Skin epidermis (tissue), 12 donors: Measurements from ENCODE around the gene CASS4.
"Not testable (repeated sequence)": the region's sequence is repeated elsewhere in the genome, so short reads cannot be mapped to it uniquely, and the experiment has no call there.

ENCODE experiments used
- H3K27ac ChIP-seq, 21 experiments: fragments of 200-600 bp; sonication (generic) in 11 of 21; one replicate each; pipeline ENCODE4 v1.5.0; 2020; ENCODE audit warnings: mild to moderate bottlenecking in 3 of 21, inconsistent platforms in 2 of 21, moderate library complexity in 2 of 21
- H3K4me3 ChIP-seq, 7 experiments: fragments of 200-600 bp; sonication (generic) in 2 of 7; one replicate each; pipeline ENCODE4 v1.5.0; 2020; ENCODE audit warnings: inconsistent platforms in 2 of 7, mild to moderate bottlenecking in 2 of 7, moderate library complexity in 1 of 7

Gene CASS4

DNA sequence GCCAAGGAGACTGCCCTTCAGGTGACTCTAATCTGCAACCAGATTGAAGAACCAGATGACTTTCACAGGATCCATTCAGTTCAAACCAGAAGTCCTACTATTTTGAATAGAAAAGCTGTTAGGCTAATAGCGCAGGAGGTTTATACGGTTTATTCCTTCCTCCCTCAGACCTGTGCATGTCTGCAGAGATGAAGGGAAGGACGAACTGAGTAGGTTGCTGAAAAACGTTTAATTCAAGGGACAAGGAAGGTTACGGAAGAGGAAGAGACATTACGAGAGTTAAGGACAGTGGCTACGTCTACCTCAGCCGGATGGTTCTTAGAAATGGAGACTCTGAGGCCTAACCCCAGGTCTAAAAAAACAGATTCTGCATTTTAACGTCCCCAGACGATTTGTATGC lies 21.0 kb upstream of the CASS4 start:
- Histone ChIP-seq H3K27ac (peak overlapping the region in 5 of 21 experiments; percentile 86 to 91 (median 91)), H3K4me3 (peak overlapping the region in 6 of 7 experiments; percentile 51 to 92 (median 78))

DNA sequence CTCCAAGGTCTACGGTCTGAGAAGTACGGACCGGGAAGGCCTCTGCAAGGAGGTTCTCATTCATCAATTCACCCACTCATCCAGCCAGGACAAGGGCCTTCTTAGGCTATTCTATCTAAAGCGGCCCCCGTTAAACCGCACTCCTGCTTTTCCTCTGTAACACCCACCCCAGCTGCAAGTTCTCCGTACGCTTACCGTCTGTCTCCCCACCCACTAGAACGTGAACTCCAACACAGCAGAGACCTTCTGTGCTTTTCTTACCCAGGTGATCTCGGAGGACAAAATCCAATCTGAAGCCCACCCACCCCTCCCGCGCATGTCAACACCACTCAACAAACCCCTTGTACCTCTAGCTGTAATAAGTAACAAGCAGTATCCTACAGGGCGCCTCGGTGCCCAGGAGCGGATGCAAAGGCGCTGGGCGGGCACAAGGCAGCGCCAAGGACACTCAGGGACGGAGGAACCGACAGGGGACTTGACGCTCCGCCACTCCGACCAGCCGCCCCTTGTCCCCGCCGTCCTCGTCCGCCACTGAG lies 20.4 kb upstream of the CASS4 start:
- Histone ChIP-seq H3K27ac (peak overlapping the region in 20 of 21 experiments; percentile 48 to 92 (median 90)), H3K4me3 (peak overlapping the region; percentile 51 to 92 (median 79))

- H3K27ac ChIP-seq = peak within 1 kb of the TSS; percentile 42 to 92 (median 89)
- H3K4me3 ChIP-seq = peak within 1 kb of the TSS; percentile 51 to 92 (median 79)
Observed at GRCh38 chr20:56392132-56392880, 19.8 kb upstream of the CASS4 start, which contains the start of the genes AURKA and CSTF1. Gene AURKA, minus strand, starts transcription at chr20:56392215. Its CDS starts 4,018 bp downstream, at chr20:56388197. Gene CSTF1, plus strand, starts transcription at chr20:56392645. Its CDS starts 2,908 bp downstream, at chr20:56395553.

DNA sequence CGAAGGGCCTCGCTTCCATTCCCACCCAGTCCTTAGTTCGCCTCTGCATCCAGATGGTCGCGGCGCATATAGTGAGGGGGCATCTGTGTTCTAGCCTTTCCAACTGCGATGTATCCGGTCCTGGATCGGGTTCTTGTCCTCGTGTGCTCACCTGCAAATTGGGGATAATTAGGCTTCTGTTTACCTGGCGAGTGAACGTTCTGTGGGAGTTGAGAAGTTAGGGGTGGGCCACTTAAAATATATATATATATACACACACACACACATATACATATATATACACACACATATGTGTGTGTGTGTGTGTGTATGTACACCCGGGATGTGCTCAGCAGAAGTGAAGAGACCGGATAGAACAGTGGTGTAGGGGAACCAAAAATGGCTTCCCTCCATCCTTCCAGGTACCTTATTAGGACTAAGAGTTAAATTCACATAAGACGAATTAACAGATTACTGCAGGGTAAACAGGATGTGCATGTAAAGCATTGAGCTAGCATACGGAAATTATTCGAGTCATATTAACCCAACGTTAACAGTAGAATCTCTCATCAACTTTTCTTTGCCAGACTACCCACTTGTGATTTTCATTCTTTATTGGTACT lies 19.1 kb upstream of the CASS4 start:
- H3K27ac ChIP-seq = peak overlapping the region; percentile 33 to 92 (median 89)

GRCh38 chr20:56393653-56394052 lies 18.4 kb upstream of the CASS4 start:
- peak overlapping the region in 4 of 7 experiments; percentile 51 to 92 (median 78) for H3K4me3 ChIP-seq
- peak overlapping the region in 10 of 21 experiments; percentile 14 to 92 (median 88) for H3K27ac ChIP-seq

More for the DNA sequence above, 19.1 kb upstream of the CASS4 start:
- peak overlapping the region; percentile 51 to 92 (median 79) for H3K4me3 ChIP-seq

DNA sequence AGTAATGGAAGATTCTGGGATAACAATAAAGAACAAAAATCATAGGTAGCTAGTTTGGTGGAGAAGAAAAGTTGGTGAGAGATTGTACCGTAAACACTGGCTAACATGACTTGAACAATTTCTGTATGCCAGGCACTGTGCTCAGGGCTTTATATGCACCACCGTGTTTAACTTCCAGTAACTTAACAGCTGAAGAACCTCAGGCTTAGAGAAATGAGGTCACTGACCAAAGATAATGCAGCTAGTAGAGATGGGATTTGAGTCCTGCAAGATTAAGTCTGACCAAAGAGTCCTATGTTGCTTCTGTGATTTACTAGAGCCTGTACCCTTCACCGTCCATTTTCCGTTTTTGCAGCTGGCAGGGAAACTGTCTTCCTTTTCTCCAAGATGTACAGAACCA lies 16.9 kb upstream of the CASS4 start:
- no peak overlapping the region for H3K4me3 ChIP-seq
- H3K27ac ChIP-seq = no peak overlapping the region

- H3K4me3 ChIP-seq = no peak overlapping the region
- H3K27ac ChIP-seq = peak overlapping the region in 1 of 21 experiments; percentile 1
Observed at GRCh38 chr20:56400001-56400640, 11.9 kb upstream of the CASS4 start.

GRCh38 chr20:56403465-56403864 lies 8.6 kb upstream of the CASS4 start:
- H3K27ac ChIP-seq = no peak overlapping the region
- no peak overlapping the region for H3K4me3 ChIP-seq

GRCh38 chr20:56405356-56405755 lies 6.7 kb upstream of the CASS4 start:
- not testable (repeated sequence) for H3K27ac ChIP-seq, H3K4me3 ChIP-seq

DNA sequence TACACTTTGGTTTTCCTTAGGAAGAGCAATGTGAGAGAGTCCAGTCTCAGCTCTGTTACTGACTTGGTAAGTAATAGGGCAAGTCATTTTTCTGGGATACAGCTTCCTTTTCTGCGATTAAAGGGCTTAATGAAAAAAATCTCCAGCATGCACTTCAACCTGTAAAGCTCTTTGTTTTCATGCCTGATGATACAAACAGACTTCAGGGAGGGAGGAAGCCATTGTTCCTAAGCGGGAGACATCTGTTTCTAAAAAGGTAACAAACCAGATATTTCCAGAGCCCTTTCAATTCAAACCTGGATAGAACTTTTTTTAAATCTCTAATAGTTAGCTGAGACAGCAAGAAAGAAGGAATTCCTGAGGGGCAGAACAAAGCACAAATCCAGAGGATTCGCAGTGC lies 5.2 kb upstream of the CASS4 start:
- no peak overlapping the region for H3K27ac ChIP-seq
- H3K4me3 ChIP-seq = no peak overlapping the region

DNA sequence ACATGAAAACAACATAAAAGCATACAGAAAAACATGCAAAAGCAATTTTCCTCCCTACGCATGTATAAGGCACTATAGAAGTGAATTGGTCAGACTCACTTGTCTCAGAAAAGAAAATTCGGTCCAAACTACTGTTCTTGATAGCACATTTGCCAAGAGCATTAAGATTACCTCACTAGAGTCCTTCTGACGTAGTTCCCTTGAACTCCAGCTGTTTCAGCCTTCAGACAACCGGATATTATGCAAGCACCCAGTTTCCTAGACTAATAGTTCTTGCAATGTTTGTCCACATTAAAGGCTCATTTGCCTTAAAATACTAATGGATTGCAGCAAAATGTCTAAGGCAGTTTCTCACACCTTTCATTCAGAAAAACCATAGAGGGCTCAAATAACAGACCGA lies 2.5 kb upstream of the CASS4 start:
- peak overlapping the region in 1 of 21 experiments; percentile 19 for H3K27ac ChIP-seq

GRCh38 chr20:56409956-56410355 lies 2.1 kb upstream of the CASS4 start:
- Histone ChIP-seq H3K4me3 (no peak overlapping the region), H3K27ac (peak overlapping the region in 1 of 21 experiments; percentile 19)

More for the DNA sequence above, 2.5 kb upstream of the CASS4 start:
- H3K4me3 ChIP-seq = no peak overlapping the region

- peak overlapping the region in 18 of 21 experiments; percentile 18 to 85 (median 63) for H3K27ac ChIP-seq
- not testable (repeated sequence) for H3K4me3 ChIP-seq
Observed at GRCh38 chr20:56411287-56411686, 773 bp upstream of the CASS4 start.

DNA sequence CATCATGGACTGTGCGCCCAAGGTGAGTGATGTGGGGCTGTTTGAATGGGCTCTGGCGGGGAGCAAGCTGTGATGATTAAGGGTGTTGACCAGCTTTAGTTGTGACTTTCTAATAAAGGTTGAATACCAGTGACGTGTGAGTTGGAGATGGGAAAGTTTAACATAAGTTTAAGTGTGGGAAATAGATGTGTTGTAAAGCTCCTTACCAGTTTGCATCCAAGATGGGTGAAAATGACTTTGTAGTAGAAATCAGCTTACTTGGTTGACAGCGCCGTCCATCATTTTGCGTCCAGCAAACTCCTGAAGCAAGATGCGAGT lies 372 bp downstream of the CASS4 start:
- peak overlapping the region in 17 of 21 experiments; percentile 18 to 85 (median 63) for H3K27ac ChIP-seq
- peak overlapping the region in 6 of 7 experiments; percentile 6 to 29 (median 15) for H3K4me3 ChIP-seq

DNA sequence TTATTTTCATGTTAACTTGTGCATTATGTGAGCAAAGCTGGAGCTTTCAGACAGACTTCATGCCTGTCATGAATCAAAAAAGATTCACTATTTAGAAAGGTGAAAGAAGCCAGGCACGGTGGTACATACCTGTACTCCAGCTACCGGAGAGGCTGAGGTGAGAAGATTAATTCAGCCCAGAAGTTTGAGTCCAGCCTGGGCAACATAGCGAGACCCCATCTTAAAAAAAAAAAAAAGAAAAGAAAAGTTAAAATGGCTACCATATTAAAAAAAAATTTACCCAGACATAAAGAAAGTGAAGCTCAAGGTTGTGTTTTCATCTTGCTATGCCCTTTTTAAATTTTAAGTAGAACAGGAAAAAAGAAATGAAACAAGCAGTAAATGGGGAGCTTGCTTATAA lies 889 bp downstream of the CASS4 start:
- Histone ChIP-seq H3K27ac (peak overlapping the region in 15 of 21 experiments; percentile 12 to 85 (median 62)), H3K4me3 (peak overlapping the region in 5 of 7 experiments; percentile 11 to 29 (median 17))

GRCh38 chr20:56414842-56415765 lies 3.0 kb downstream of the CASS4 start:
- peak overlapping the region in 3 of 21 experiments; percentile 27 to 40 (median 37) for H3K27ac ChIP-seq
- H3K4me3 ChIP-seq = peak overlapping the region in 1 of 7 experiments; percentile 0

DNA sequence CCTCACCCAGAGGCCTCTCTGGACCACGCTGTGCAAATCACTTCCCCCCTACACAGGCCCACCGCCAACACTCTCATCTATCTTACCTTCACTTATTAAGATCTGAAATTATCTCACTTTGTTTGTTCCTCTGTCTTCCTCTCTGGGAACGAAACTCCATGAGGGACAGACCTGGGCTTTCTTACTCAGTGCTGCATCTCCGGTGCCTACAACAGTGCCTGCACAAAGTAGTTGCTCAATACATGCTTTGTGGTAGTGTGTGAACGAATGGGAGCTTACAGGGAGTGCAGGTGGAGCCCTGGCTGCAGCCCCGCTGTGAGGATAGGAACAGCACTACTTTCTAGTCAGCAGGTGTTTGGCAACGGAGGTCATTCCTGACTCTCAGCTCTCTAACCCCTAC lies 5.3 kb downstream of the CASS4 start:
- no peak overlapping the region for H3K4me3 ChIP-seq
- H3K27ac ChIP-seq = peak overlapping the region in 6 of 21 experiments; percentile 12 to 77 (median 70)

DNA sequence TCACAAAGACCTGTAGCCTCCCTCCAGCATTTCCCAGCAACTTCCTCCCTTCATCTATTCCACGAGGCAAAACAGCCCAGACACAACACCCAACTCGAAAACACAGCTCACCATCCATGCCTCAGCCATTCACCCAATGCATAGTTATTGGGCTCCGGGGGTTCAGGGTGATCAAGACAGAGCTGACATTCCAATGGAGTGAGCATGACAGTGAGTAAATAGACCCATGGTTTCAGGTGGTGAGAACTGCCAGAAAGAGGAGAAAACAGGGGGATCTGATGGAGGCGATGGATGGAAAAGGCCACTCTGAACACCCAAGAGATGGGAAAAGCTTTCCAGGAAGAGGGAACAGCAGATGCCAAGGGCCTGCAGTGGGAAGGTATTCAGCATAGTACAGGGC lies 5.9 kb downstream of the CASS4 start:
- H3K4me3 ChIP-seq = no peak overlapping the region

GRCh38 chr20:56418385-56418861 lies 6.4 kb downstream of the CASS4 start:
- Histone ChIP-seq H3K27ac (peak overlapping the region in 18 of 21 experiments; percentile 19 to 78 (median 62)), H3K4me3 (no peak overlapping the region)

More for the DNA sequence above, 5.9 kb downstream of the CASS4 start:
- H3K27ac ChIP-seq = peak overlapping the region in 17 of 21 experiments; percentile 19 to 78 (median 65)
